Measurements from ENCODE around the gene KRT34.
"Not testable (repeated sequence)": the region's sequence is repeated elsewhere in the genome, so short reads cannot be mapped to it uniquely, and the experiment has no call there.

GRCh38 chr17:41395044-41395443 lies 12.9 kb upstream of the KRT34 start:
- not testable (repeated sequence) for TF ChIP-seq CTCF (IDR thresholded peaks at IDR 0.05; ENCODE audit: poor library complexity); EZH2 (IDR thresholded peaks at IDR 0.05; ENCODE audit: borderline replicate concordance)

All from hepatocyte (in vitro differentiated cells).